Smooth muscle cell (in vitro differentiated cells): Measurements from ENCODE around the gene DCAF8L2. TPM values are rescaled to one million over a fixed set of nuclear protein-coding genes. Genes with fewer than 3 reads are reported as not detected.

Experiments used
- polyA plus RNA-seq: library from polyadenylated mRNA; unstranded; fragments of >200 nt; fragmentation: Nextera tagmentation; extraction: Ambion mirVana; gene quantifications from 2 replicates; pipeline ENCODE4 v1.2.1, GENCODE V29; 2016
- total RNA-seq: library from RNA; depleted of rRNA; stranded (reverse); fragments of >200 nt; gene quantifications from 2 replicates; pipeline ENCODE4 v1.2.3, GENCODE V29; 2014

Gene DCAF8L2
- total and polyA plus RNA-seq, 2 experiments from 2014 or later: not detected

Other genes with a start within 250 kb of the DCAF8L2 start
- gene PPP4R3C, start 127.0 kb upstream of the DCAF8L2 start, total RNA-seq: not detected in 2 replicates
- gene PPP4R3C, start 127.0 kb upstream of the DCAF8L2 start, polyA plus RNA-seq: not detected in 2 replicates
- not detected in 2 replicates for gene MAGEB10, start 217.6 kb downstream of the DCAF8L2 start, total RNA-seq
- not detected in 2 replicates for gene MAGEB10, start 217.6 kb downstream of the DCAF8L2 start, polyA plus RNA-seq